Neural progenitor cell (in vitro differentiated cells): ENCODE data around the gene LRRN2.

Experiments
- EZH2 ChIP-seq: fragments of 200-600 bp; sonication (generic); IDR thresholded peaks from 2 replicates; pipeline ENCODE4 v1.6.1; 2017; ENCODE audit warnings: antibody characterized with exemption, mild to moderate bottlenecking, moderate library complexity
- TF ChIP-seq, protein P1 (sequence below): fragments of 200-600 bp; sonication (generic); IDR thresholded peaks from 2 replicates; pipeline ENCODE4 v1.5.1; 2017; ENCODE audit warnings: antibody characterized with exemption, mild to moderate bottlenecking

- TF ChIP-seq, protein P1, sequence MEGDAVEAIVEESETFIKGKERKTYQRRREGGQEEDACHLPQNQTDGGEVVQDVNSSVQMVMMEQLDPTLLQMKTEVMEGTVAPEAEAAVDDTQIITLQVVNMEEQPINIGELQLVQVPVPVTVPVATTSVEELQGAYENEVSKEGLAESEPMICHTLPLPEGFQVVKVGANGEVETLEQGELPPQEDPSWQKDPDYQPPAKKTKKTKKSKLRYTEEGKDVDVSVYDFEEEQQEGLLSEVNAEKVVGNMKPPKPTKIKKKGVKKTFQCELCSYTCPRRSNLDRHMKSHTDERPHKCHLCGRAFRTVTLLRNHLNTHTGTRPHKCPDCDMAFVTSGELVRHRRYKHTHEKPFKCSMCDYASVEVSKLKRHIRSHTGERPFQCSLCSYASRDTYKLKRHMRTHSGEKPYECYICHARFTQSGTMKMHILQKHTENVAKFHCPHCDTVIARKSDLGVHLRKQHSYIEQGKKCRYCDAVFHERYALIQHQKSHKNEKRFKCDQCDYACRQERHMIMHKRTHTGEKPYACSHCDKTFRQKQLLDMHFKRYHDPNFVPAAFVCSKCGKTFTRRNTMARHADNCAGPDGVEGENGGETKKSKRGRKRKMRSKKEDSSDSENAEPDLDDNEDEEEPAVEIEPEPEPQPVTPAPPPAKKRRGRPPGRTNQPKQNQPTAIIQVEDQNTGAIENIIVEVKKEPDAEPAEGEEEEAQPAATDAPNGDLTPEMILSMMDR, result no peak
- no peak for TF ChIP-seq EZH2
These were observed 49.5 kb upstream of the LRRN2 start for GRCh38 chr1:204735042-204735441.
